Measurements from ENCODE around the gene ADGRG2. TPM values are rescaled to one million over a fixed set of nuclear protein-coding genes. Genes with fewer than 3 reads are reported as not detected.

Gene ADGRG2
- total and polyA plus RNA-seq, 9 of the 15 experiments (the other 6 are each of a cell fraction or from before 2014, with no cell fraction given), result 0.03 TPM; not detected in 8

DNA sequence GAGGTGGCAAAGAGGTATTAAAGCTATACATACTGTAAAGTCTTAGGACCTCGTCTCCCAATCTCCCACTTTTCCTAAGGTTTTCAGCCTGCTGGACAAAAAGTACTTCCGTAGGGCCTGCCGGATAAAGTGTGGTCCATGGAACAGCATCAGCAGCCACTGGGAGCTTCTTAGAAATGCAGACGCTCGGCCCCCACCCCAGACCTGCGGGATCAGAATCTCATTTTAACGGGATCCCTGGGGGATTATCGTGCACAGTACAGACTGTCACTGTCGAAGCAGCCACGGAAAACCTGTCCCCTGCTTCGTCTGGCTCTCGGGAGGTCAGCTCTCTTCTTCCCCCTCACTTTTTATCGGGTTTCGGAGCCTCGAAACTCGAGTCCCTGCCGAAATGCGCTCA lies 802 bp downstream of the ADGRG2 start (continued):
- TF ChIP-seq CEBPG (CRISPR knock-in tag; IDR thresholded peaks at IDR 0.05), result no peak
- no peak for TF ChIP-seq CEBPG (tag; conservative IDR thresholded peaks at IDR 0.05 in 1 of 2, IDR thresholded peaks at IDR 0.05 in 1 of 2)
- TF ChIP-seq SETDB1 (IDR thresholded peaks at IDR 0.05; ENCODE audit: low read length), result no peak
- TF ChIP-seq PHF20 (IDR thresholded peaks at IDR 0.05; ENCODE audit: partially characterized antibody), result no peak
- TF ChIP-seq SP2 (IDR thresholded peaks at IDR 0.05; ENCODE audit: extremely low read depth, low read depth, low read length, poor library complexity, severe bottlenecking), result no peak
- no peak for TF ChIP-seq RUNX1 (IDR thresholded peaks at IDR 0.05; ENCODE audit: low read depth)

DNA sequence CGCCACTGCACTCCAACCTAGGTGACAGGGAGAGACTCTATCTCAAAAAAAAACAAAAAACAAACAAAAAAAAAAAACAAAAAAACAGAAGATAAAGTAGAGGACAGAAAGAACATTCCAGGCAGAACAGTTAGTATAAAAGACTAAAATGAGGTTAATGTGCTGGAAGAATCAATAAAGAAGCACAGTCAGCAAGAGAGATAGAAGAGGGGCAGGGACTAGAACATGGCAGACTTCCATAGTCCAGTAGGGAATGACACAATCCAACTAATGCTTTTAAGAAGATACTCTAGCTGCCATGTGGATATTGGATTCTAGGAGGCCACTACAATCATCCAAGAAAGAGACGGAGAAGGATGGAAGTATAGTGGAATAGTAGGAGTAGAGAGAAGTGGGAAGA lies 11.6 kb downstream of the ADGRG2 start:
- no peaks in the 10 kb centered on the region for H3K36me3 ChIP-seq (ENCODE audit: control insufficient read depth, insufficient read depth, low read length)
- WGBS (ENCODE audit: insufficient coverage, low coverage, missing lambda C conversion rate), result 0% methylated on average over 2 of the region's 2 CpGs
- no peaks in the 10 kb centered on the region for H3K79me2 ChIP-seq (ENCODE audit: control insufficient read depth, insufficient read depth, low read length)
- POLR2A ChIA-PET, result no interaction called here
- H3K9ac ChIP-seq (ENCODE audit: insufficient read depth in 1 of 2, low read depth in 2 of 2, low read length in 2 of 2), result no peak overlapping the region
- FAIRE-seq (no peak), ATAC-seq (no peak), DNase-seq (ENCODE audit: extremely low read depth in 1 of 4, low spot score in 3 of 4) (no peak)
- no peaks in the 10 kb centered on the region for H3K4me1 ChIP-seq (replicated peaks in 1 of 2; ENCODE audit: control insufficient read depth in 2 of 2, insufficient read depth in 2 of 2, low read length in 2 of 2)
- intact Hi-C loops (cut with micrococcal nuclease) (no loop called here), in situ Hi-C loops (cut with MboI) (no loop called here)
- H4K20me1 ChIP-seq (replicated peaks; ENCODE audit: control insufficient read depth, insufficient read depth, low read length), result no peaks in the 10 kb centered on the region
- no peak overlapping the region for H3K4me2 ChIP-seq (ENCODE audit: insufficient read depth, low read length)
- CTCF ChIA-PET (ENCODE audit: low intra/inter-chr PET ratio), result no interaction called here
- no peak overlapping the region for H2AFZ ChIP-seq (ENCODE audit: low read depth, low read length)
- TF ChIP-seq MCM7 (IDR thresholded peaks at IDR 0.05), result no peak
- TF ChIP-seq, protein P1, sequence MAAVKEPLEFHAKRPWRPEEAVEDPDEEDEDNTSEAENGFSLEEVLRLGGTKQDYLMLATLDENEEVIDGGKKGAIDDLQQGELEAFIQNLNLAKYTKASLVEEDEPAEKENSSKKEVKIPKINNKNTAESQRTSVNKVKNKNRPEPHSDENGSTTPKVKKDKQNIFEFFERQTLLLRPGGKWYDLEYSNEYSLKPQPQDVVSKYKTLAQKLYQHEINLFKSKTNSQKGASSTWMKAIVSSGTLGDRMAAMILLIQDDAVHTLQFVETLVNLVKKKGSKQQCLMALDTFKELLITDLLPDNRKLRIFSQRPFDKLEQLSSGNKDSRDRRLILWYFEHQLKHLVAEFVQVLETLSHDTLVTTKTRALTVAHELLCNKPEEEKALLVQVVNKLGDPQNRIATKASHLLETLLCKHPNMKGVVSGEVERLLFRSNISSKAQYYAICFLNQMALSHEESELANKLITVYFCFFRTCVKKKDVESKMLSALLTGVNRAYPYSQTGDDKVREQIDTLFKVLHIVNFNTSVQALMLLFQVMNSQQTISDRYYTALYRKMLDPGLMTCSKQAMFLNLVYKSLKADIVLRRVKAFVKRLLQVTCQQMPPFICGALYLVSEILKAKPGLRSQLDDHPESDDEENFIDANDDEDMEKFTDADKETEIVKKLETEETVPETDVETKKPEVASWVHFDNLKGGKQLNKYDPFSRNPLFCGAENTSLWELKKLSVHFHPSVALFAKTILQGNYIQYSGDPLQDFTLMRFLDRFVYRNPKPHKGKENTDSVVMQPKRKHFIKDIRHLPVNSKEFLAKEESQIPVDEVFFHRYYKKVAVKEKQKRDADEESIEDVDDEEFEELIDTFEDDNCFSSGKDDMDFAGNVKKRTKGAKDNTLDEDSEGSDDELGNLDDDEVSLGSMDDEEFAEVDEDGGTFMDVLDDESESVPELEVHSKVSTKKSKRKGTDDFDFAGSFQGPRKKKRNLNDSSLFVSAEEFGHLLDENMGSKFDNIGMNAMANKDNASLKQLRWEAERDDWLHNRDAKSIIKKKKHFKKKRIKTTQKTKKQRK (IDR thresholded peaks at IDR 0.05; ENCODE audit: borderline replicate concordance, low read depth, low read length), result no peak
- TF ChIP-seq MEF2D (tag; conservative IDR thresholded peaks at IDR 0.05; ENCODE audit: low read depth), result no peak
- no peak for TF ChIP-seq DNMT1 (IDR thresholded peaks at IDR 0.05)
- H3K9me3 ChIP-seq (replicated peaks; ENCODE audit: control insufficient read depth, insufficient read depth, low read depth, low read length), result no peaks in the 10 kb centered on the region
- peaks cover 0 to 4% of the 10 kb centered on the region in 2 experiments; a peak in 1 of 5 replicates for H3K27me3 ChIP-seq (ENCODE audit: control insufficient read depth in 2 of 2, insufficient read depth in 2 of 2, low read length in 2 of 2)
- no TSS peak for BruUV-seq (replicated peaks)
- H3K9me1 ChIP-seq (ENCODE audit: control insufficient read depth, insufficient read depth, low read length), result no peaks in the 10 kb centered on the region
- H3K4me3 ChIP-seq, result no peak overlapping the region
- no peak overlapping the region for H3K27ac ChIP-seq (ENCODE audit: extremely low read depth, low read depth, low read length)

All from K562 (cell line).